Glomerular visceral epithelial cell (primary cell): ENCODE results near the gene PRM2.

Source experiments
- DNase-seq: peaks from one replicate; pipeline ENCODE4 v3.0.0-alpha.2; 2016; ENCODE audit errors: extremely low spot score

PRM2 gene

DNA sequence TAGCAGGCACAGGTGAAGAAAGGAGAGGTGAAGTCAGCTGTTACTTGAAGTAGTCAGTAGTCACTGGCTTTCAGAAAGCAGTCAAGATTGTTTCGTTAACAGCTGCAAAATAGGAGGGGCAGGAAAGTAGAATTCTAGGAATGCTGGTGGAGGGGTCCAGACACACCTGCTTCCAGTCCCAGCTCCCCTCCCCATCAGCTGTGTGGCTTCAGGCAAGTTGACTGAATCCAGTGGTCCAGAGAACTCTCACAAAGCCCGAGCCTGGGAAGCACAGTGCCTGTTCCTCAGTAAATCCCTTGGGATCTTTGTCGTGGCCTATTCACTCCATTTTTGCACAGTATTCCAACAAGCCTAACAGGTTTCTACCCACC is 15.7 kb downstream of the PRM2 start:
- no peak for DNase-seq

DNA sequence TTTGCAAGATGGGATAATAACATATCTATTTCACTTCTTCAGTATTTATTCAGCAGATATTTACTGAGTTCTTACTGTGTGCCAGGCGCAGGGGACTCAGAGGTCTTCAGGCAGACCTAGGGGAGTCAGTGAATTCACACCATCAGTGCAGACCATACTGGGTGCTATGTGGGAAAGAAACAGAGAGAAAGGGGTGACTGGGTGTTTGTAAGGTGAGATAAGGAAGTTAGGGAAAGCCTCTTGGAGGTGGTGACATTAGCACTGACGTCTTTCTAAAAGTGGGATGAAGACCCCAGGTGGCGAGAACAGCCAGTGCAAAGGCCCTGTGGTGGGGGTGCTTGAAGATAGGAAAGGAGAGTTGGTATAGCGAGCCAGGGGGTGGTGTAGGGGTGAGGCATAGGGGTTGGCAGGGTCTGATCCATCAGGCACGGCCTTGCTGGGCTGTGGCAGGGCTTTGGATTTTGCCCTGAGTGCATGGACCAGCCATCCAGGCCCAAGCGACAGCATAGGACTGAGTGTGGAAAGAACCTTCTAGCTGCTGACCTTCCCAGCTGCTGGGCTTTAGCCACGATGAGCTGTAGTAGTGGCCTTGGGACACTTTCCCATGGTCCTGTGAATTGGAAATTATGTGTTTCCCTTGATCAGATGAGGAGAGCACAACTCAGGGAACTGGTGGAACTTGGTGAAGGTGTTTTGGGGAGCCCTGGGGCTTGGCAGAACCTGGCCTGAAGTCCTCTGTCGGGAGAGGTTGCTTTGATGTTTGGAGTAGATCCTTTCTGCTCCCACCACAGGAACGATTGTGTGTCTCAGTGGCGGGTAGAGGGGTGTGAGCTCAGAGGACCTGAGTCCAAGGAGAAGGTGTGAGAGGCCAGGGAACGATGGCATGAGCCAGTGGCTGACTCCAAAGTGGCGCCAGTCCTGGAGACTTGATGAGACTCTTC is 16.4 kb downstream of the PRM2 start:
- no peak for DNase-seq

DNA sequence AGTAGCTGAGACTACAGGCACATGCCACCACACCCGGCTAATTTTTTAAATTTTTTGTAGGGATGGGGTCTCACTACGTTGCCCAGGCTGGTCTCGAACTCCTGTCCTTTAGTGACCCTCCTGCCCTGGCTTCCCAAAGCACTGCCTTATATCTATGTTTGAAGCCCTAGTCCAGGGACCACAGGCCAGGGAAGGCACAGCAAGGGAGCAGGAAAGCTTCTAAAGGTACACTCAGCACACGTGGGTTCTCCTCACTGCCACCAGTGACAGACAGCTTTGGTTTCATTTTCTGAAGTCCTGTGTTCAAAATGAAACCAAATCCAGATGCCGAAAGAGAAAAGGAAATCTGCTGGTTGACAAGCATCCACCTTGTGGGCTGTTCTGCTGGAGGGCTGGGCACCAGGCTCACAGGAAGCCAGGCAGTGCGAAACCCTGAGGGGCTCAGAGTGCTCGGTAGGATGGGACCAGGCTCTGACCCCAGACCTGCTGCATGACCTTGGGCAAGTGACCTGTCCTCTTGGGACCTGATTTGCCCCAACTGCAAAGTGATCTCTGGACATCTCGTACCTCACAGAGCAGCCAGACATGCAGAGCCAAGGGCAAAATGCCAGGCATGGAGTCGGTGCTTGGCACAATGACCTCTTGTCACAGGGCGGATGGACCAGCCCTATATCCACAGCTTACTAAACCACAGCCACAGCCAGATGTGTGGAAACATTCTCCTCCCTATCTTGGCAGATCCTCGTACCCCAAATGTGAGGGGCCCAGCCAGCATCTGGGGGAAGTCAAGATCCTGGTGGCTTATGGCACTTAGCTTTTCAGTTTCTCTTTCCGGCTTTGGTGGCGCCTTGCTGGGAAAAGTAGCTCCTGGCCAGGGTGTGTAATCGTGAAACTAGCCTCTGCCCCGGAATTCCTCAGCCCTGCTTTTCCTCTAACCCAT is 17.5 kb downstream of the PRM2 start:
- no peak for DNase-seq

DNA sequence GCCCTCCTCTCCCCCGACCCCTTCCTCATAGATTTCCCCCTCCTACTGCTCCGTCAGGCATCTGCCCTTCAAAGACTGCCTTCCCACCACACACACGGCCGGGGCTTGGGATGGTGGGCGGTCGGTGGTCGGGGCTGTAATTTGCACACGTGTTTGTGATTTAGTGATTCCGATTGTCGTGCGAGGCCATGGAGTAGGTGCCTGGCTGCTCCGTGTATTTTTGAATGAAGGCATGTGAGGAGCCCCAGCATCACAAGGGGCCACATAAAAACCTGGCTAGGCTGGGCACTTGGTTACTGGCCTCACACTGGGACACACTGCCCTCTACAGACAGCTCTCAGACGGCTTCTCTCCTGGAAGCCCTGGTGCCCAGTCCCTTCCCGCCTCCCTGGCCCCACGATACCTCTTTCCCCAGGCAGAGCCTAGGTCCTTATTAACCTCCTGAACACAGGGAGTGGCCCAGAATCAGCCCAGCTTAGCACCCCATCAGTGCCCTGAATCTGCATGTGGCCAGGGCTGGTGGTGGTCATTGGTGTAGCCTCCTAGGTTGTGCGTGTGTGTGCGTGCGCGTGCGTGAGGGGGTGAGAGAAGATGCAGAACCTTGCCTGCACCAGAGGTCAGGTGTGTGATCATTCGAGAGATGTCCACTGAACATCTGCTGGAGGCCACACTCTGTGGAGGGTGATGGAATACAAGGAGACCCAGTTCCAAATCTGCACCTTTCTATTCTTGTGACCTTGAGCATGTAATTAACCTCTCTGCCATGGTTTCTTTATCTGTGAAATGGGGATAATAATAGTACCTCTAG is 18.9 kb downstream of the PRM2 start:
- peak; percentile 71 for DNase-seq

DNA sequence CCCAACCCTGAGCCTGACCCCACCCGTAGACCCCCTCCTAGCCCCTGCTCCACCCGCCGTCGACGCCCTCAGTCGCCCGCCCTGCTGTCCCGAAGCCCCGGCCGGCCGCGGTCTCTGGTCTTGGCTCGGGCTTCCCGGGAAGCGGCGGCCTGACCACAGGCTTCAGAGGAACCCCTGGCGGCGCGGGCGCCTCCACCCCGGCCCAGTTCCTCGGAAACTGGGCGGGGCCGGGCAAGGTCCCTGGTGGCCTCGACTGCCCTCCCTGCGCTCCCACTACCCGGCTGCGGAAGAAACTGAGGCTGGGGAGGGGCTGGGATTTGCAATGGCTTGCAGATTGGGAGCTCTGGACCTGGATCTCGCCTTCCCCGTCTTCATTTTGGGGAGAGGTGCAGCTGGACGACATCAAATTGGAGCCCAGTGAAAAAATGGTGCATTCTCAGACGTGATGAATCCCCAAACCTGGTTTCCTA is 19.6 kb downstream of the PRM2 start:
- peak; percentile 64 for DNase-seq

DNA sequence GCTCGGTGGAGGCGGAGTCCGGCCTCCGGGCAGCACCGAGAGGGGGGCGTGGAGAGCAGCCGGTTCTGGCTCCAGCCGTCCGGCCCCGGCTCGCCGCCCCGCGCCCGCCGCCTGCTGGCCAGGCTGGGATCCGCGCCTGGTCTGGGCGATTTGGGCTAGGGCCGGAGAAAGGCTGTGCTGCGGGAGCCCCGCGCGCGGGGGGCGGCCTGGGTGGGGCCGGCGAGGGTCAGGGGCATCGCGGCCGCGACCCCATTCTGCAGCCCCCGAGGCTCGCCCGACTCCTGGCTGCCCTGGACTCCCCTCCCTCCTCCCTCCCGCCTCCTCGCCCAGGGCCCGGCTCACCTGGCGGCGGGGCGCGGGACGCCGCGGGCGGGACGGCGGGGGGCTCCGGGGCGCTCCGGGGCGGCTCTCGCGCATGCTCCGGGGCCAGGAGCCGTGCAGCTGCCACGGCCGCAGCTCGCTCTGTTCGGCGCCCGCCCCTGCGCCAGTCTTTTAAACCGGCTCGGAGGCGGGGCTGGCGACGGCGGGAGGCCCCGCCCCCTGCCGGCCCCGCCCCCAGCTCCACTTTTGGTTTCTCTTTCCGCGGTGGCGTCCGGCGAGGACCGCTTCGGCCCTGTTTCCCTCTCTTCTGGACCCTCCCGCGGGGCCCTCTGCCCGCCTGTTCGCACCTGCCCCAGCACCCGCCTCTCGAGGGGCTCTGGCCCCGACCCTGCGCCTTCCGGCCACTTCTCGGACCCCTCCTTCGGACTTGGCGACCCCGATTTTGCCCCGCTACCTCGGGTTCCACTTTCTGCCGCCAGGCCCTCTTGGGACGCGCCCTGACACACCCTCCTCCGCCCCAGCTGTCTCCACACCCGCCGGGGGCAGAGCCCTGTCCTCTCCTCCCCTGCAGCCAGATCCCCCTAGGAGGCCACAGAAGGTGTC is 20.3 kb downstream of the PRM2 start, which contains the start of gene SOCS1:
Gene SOCS1, minus strand, starts transcription at position 468 of the 924 bp plus-strand sequence. CDS start 726 bp downstream, outside the sequence.
- peak; percentile 89 for DNase-seq

DNA sequence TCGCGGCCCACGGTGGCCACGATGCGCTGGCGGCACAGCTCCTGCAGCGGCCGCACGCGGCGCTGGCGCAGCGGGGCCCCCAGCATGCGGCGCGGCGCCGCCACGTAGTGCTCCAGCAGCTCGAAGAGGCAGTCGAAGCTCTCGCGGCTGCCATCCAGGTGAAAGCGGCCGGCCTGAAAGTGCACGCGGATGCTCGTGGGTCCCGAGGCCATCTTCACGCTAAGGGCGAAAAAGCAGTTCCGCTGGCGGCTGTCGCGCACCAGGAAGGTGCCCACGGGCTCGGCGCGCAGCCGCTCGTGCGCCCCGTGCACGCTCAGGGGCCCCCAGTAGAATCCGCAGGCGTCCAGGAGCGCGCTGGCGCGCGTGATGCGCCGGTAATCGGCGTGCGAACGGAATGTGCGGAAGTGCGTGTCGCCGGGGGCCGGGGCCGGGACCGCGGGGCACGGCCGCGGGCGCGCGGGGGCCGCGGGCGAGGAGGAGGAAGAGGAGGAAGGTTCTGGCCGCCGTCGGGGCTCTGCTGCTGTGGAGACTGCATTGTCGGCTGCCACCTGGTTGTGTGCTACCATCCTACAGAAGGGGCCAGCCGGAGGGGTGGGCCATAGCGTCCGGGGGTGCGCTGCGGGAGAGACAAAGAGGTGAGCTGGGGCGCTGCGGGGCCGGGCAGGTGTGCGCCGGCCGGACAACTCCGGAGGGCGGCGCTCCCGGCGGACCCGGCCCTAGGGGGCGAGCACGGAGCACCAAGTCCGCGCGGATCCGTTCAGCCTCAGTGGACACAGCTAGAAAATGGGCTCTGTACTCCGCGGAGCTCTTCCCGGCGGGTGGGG is 21.2 kb downstream of the PRM2 start:
- DNase-seq, result no peak

DNA sequence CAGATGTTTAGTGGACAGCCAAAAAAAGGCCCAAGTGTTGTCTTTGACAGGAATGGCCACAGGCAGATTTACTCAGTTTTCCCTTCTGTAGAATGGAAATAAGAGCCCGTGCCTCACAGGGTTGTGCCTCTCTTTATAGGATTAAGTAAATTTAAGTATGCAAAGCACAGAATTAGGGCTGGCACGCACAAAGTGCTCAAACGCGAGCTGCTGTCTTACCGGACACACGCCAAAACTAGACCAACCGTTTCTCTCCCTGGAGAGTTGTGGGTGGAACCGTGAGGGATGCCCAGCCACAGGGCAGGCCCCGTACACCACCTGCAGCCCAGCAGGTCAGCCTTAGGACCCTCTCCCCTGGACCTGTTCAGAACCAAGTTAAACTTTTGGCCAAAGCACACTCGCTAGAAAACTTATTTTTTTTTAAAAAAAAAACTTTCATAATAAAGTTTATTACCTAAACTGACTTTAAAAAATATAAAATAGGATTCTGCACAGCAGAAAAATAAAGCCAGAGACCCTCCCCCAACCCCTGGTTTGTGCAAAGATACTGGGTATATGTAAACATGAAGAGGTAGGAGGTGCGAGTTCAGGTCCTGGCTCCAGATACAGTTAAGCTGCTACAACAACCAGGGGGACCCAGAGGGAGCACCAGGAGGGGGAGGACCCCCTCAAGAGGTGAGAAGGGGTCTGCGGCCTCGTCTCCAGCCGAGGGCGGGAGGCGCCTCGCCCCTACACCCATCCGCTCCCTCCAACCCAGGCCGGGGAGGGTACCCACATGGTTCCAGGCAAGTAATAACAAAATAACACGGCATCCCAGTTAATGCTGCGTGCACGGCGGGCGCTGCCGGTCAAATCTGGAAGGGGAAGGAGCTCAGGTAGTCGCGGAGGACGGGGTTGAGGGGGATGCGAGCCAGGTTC is 22.0 kb downstream of the PRM2 start:
- no peak for DNase-seq

DNA sequence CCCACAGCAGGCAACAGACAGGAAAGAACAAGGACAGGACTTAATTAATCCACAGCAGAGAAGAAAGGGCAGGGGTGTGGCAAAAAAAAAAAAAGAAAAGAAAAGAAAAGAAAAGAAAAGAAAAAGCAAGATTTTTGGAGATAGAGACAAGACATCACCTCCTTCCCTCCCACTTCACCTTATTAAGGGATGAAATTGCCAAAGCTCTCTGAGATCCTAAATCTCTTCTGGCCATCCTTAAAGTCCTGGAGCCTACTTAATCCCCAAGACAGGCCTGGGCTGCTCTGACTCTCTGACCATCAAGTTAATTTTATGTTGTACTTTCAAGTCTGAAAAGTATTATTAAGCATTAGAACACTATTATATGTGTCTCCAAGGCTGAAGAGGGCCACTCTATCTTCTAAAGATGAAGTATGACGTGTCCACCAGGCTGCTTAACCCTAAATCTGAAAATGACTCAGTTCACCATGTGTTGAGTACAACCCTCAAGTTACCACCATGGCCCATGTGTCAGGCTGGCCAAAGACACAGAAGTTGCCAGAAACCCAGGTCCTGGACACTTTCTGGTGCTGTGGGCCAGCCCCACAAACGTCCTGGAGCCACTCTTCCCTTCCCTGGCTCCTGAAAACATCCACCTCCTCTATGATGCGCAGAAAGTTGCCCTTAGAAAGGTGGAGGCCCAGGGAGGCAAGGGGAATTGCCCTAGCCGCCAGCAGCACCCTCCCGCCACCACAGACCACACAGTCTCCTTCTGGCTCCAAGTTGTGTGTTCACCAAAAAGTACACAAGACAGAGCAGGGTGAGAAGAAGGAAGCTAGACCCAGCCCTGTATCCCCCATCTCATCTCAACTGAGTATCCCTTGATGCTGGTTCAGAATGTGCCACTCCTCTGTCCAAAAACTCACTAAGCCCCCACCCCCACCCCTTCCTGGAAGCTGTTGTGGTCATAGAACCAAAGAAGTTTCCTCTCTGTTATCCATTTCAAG is 23.0 kb downstream of the PRM2 start:
- DNase-seq, result no peak

DNA sequence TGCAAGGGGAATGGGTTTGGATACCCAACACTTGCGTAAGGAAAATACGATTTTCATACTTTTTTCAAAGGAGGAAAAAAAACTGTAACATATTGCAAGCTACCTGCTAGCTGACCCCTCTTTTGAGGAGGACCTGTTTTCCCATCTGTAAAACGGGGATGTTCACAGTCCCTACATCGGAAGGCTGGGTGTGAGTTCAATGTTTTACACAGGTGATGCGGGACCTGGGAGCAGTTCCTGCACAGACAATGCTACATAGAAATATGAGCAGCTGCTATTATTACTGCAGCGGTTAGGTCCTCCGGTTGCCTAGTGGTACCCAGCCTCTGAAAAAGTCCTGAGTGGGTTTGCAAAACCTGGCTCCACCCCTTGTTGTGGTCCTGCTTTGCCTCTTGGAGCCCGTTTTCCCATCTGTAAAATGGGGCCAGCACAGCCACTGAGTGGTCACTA is 23.8 kb downstream of the PRM2 start:
- DNase-seq, result no peak

DNA sequence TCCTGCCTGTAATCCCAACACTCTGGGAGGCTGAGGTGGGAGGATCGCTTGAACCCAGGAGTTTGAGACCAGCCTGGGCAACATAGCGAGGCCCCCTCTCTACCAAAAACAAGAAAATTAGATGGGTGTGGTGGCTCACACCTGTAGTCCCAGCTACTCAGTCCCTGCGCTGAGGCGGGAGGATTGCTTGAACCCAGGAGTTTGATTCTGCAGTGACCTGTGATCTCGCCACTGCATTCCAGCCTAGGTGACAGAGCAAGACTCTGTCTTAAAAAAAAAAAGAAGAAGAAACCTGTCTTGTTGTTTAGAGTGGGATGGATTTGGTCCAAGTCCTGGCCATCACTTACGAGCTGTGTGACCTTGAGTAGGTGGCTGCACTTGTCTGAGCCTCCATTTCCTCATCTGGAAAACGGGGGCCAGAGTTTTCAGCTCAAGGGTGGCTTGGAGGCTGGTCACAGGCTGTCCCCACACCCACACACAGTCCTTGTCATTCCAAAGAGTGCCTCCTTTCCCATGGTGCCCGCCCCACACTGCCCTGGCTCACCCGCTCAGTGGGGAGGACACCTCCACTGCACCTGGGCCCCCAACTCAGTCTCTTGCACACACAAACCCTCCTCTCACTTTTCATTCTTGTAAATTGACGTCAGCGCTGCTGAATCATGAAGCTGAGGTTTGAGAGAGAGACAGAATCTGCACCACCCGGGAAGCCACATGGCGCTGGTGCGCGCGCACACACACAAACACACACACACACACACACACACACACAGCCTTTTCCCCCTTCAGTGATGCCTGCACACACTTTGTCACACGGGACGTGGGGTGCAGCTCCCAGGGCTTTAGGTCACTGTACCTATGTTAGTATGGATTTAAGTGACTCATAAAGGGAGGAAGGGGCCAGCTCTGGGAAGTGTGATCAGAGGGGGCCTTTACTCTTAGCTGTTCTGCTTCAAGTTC is 24.5 kb downstream of the PRM2 start:
- DNase-seq, result peak; percentile 76

DNA sequence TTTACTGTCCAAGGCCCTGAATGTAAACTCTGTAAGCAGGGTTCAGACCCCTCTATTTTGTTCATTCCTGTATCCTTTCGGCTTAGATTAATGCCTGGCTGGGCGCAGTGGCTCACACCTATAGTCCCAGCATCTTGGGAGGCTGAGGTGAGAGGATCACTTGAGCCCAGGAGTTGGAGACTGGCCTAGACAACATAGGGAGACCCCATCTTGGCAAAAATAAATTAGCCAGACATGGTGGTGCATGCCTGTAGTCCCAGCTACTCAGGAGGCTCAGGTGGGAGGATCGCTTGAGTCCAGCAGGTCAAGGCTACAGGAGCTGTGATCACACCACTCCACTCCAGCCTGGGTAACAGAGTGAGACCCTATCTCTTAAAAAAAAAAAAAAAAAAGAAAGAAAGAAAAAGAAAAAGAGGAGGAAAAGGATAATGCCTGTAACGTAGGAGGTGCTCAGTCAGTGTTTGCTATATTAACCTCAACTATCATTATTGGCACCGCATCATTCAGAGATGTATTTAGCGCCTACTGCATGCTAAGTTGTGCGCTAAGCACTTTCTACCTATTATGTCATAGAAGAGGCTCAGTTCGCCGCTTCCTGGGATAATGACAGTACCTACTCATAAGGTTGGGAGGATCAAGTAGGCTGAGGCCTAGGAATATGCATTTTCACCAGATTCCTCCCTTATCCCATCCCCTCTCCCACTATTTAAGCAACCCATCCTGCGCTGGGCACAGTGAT is 25.3 kb downstream of the PRM2 start:
- no peak for DNase-seq

DNA sequence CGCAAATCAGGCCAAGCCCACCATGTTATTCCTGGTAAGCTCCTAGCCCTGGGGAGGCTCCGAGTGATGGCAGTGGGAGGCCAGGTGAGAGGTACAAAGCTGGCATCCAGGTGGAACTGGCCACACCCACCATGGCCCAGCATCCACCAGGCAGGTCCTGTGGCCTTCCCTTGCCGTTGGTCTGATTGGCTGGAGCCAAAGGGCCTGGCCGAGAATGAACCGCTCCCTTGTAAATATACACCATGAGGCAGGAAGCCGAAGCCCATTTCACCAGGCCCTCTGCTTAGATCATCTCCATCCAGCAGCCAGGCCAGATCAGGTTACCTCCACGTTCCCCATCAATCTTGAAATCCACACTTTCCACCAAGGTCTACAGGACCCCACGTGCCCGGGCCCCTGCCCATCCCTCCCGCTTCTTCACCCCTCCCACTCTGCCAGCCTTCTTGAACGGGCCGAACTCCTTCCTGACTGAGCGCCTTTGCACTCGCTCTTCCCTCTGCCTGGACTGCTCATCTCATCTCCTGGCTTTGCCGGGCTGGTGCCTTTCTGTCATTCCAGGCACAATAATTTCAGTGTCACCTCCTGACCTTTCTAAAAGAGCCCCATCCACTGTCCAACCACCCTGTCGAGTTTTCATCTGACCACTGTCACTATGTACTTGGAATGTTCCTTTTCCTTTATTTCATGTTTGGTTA is 26.0 kb downstream of the PRM2 start:
- DNase-seq, result no peak

DNA sequence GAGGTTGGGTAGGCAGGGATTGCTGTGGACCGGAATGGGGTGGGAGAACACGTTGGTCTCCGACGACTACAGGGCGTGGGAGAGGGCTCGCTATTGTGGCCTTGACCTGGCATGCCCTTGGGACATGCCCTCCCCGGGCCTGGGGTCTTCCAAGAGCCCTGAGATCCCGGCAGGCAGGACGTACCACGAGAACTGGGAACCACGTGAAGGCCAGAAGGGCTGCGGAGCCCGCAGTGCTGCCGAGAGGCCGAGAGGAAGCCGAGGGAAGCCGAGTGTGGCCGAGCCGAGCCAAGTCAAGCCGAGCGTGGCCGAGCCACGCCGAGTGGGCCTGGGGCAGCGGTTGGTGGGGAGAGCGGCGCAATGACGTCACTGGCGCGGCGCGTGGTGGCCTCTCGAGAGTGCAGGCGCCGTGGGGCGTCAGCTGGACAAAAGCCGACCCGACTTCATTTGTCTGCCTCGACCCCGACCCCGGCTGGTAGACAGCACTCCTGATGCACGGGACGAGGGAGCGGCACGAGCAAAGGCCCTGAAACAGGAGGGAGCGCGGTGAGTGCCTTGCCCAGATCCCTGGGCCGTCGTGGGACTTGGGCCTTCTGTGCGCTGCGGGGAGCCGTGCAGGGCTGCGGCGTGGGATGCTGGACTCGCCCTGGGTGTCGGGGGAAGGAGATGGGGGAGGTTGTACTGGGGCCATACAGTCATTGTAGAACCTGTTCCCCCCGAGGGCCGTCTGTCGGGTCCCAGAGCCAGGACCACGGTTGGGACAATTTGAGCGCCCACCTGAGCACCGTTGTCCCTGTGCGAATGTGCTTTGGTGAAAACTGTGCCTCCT is 26.8 kb downstream of the PRM2 start:
- DNase-seq, result no peak
